Lung (tissue), 12 donors: Measurements from ENCODE around the gene MS4A1. TPM values are rescaled to one million over a fixed set of nuclear protein-coding genes. Genes with fewer than 3 reads are reported as not detected.
"Not testable (repeated sequence)": the region's sequence is repeated elsewhere in the genome, so short reads cannot be mapped to it uniquely, and the experiment has no call there.

Experiments used
- ATAC-seq: fragments of 200-7000 bp; cut with Tn5 transposase; one replicate; pipeline ENCODE4 v1.9.1; 2020; ENCODE audit warnings: moderate number of reproducible peaks; ENCODE audit not compliant: insufficient read depth, low FRiP score
- DNase-seq, 3 donors: peaks; one replicate each; pipeline ENCODE4 v3.0.0-alpha.2; 2013 to 2017
- H3K27ac ChIP-seq, 2 donors: one replicate each; pipeline ENCODE4 v1.5.1; 2013; ENCODE audit warnings: mild to moderate bottlenecking in 2 of 2, moderate library complexity in 2 of 2, control low read depth in 1 of 2, inconsistent platforms in 1 of 2, low read depth in 1 of 2, low read length in 1 of 2
- H3K27me3 ChIP-seq, 3 donors: one replicate each; pipeline ENCODE4 v1.5.1; 2013; ENCODE audit warnings: low read length in 2 of 3; ENCODE audit not compliant: control insufficient read depth in 3 of 3, insufficient read depth in 3 of 3
- H3K36me3 ChIP-seq, 4 donors: one replicate each; pipeline ENCODE4 v1.5.1; 2013; ENCODE audit warnings: low read length in 4 of 4, mild to moderate bottlenecking in 1 of 4, moderate library complexity in 1 of 4; ENCODE audit not compliant: control insufficient read depth in 4 of 4, insufficient read depth in 4 of 4
- H3K4me1 ChIP-seq, 5 donors: one replicate each; pipeline ENCODE4 v1.5.1; 2013; ENCODE audit warnings: low read length in 5 of 5, mild to moderate bottlenecking in 2 of 5, moderate library complexity in 1 of 5; ENCODE audit not compliant: control insufficient read depth in 5 of 5, insufficient read depth in 5 of 5
- H3K4me3 ChIP-seq: one replicate; pipeline ENCODE4 v1.5.1; 2013; ENCODE audit warnings: mild to moderate bottlenecking, control low read depth, moderate library complexity
- H3K9ac ChIP-seq, 2 donors: one replicate each; pipeline ENCODE4 v1.5.1; 2013; ENCODE audit warnings: low read length in 2 of 2, control low read depth in 1 of 2; ENCODE audit not compliant: insufficient read depth in 1 of 2
- H3K9me3 ChIP-seq, 4 donors: one replicate each; pipeline ENCODE4 v1.5.1; 2013; ENCODE audit warnings: low read length in 3 of 4, mild to moderate bottlenecking in 1 of 4, moderate library complexity in 1 of 4; ENCODE audit not compliant: control insufficient read depth in 4 of 4, insufficient read depth in 3 of 4
- WGBS, 2 donors: extraction: QIAGEN DNeasy Blood & Tissue Kit; methylation state at CpG; one replicate each; pipeline ENCODE4 v1.1.7; 2013; 5-methylcytosine and 5-hydroxymethylcytosine counted together
- polyA plus RNA-seq, 2 donors: library from polyadenylated mRNA; stranded (reverse); fragments of 200-250 nt; gene quantifications; one replicate each; pipeline ENCODE4 v1.2.1, GENCODE V29; 2013
- total RNA-seq, 2 donors: library from RNA; depleted of rRNA in 1 of 2; stranded (reverse); fragments of >200 nt in 1 of 2; gene quantifications; one replicate each; pipeline ENCODE4 v1.2.1, GENCODE V29; 2014 to 2021
- TF ChIP-seq, protein P1 (sequence below): IDR thresholded peaks from 2 replicates; pipeline ENCODE4 v1.5.1; 2012; ENCODE audit warnings: mild to moderate bottlenecking; ENCODE audit errors: control extremely low read depth, extremely low read depth
- donor health status: control.
- donor health status: control.
- donor health status: Bipolar disorder and iron deficiency.
- donor health status: healthy.
- donor health status: DM: yes; HTN: yes; CAD: no.

The MS4A1 gene
- total and polyA plus RNA-seq, 4 donors, result 0.37 to 16.6 (median 3.0) TPM

DNA sequence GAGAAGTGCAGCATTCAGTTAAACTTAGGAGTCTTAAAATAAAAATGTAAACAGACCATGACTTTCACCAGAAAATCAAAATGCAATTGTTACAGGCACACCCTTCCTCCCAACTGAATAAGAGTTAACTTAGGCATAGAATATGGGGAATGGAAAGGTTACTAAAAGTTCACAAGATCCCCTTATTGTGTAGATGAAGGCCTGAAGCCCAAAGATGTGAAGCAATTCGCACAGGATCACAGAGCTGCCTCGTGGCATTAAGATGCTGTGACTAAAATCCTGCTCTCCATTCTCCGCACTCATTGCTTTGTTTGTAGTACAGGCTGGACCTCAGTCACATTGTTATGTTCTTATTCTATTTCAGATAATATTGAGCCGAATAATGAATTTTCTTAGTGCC, 22.2 kb upstream of the MS4A1 start:
- H3K36me3 ChIP-seq, result no peaks in the 10 kb centered on the region
- DNase-seq, result no peak
- no peaks in the 10 kb centered on the region for H3K27me3 ChIP-seq
- no peak overlapping the region for H3K4me3 ChIP-seq
- no peak overlapping the region for H3K9ac ChIP-seq
- H3K4me1 ChIP-seq, result no peaks in the 10 kb centered on the region
- H3K9me3 ChIP-seq, result no peaks in the 10 kb centered on the region
- TF ChIP-seq, protein P1, sequence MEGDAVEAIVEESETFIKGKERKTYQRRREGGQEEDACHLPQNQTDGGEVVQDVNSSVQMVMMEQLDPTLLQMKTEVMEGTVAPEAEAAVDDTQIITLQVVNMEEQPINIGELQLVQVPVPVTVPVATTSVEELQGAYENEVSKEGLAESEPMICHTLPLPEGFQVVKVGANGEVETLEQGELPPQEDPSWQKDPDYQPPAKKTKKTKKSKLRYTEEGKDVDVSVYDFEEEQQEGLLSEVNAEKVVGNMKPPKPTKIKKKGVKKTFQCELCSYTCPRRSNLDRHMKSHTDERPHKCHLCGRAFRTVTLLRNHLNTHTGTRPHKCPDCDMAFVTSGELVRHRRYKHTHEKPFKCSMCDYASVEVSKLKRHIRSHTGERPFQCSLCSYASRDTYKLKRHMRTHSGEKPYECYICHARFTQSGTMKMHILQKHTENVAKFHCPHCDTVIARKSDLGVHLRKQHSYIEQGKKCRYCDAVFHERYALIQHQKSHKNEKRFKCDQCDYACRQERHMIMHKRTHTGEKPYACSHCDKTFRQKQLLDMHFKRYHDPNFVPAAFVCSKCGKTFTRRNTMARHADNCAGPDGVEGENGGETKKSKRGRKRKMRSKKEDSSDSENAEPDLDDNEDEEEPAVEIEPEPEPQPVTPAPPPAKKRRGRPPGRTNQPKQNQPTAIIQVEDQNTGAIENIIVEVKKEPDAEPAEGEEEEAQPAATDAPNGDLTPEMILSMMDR, result no peak
- H3K27ac ChIP-seq, result no peak overlapping the region
- WGBS, 2 donors, result 81 to 83% methylated on average over 4 of the region's 4 CpGs
- no peak for ATAC-seq

DNA sequence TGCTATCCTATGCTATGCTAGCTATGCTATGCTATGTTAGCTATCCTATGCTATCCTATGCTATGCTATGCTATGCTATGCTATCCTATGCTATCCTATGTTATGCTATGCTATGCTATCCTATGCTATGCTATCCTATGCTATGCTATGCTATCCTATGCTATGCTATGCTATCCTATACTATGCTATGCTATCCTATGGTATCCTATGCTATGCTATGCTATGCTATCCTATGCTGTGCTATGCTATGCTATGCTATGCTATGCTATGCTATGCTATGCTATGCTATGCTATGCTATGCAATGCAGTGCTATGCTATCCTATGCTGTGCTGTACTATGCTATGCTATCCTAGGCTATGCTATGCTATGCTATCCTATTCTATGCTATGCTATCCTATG, 8.6 kb upstream of the MS4A1 start:
- TF ChIP-seq, protein P1, result no peak
- Histone ChIP-seq H3K4me1 (no peaks in the 10 kb centered on the region), H3K27me3 (no peaks in the 10 kb centered on the region), H3K9me3 (no peaks in the 10 kb centered on the region), H3K27ac (no peak overlapping the region), H3K36me3 (no peaks in the 10 kb centered on the region), H3K4me3 (no peak overlapping the region), H3K9ac (no peak overlapping the region)
- DNase-seq, result no peak
- ATAC-seq, result no peak

DNA sequence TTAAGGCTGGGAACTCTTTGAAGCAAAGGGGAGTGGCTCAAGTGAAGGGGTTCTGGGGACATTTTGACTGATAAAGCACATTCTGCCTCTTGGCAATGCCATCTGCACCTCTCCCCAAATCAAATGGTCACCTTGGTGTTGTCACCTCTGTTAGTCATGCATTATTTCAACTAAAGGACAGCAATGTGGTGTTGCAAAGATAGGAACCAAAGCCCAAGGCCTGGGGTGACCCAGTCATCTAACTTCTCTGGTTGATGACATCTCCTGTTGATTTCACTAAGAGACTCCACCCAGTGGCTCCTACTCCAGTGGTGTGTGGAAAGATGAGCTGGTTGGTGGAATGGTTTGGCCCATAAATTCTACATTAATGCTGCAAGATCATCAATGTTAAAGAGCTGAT, 7.8 kb upstream of the MS4A1 start:
- Histone ChIP-seq H3K27me3 (no peaks in the 10 kb centered on the region), H3K9ac (no peak overlapping the region), H3K36me3 (no peaks in the 10 kb centered on the region), H3K27ac (no peak overlapping the region), H3K4me1 (no peaks in the 10 kb centered on the region), H3K4me3 (no peak overlapping the region), H3K9me3 (no peaks in the 10 kb centered on the region)
- ATAC-seq (no peak), DNase-seq (no peak)
- TF ChIP-seq, protein P1, result no peak

DNA sequence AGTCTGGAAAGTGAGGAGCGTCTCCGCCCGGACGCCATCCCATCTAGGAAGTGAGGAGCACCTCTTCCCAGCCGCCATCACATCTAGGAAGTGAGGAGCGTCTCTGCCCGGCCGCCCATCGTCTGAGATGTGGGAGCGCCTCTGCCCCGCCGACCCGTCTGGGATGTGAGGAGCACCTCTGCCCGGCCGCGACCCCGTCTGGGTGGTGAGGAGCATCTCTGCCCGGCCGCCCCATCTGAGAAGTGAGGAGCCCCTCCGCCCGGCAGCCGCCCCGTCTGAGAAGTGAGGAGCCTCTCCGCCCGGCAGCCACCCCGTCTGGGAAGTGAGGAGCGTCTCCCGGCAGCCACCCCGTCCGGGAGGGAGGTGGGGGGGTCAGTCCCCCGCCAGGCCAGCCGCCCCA, 4.5 kb upstream of the MS4A1 start:
- H3K4me1 ChIP-seq, H3K9ac ChIP-seq, ATAC-seq, H3K4me3 ChIP-seq, H3K36me3 ChIP-seq, H3K27ac ChIP-seq, H3K9me3 ChIP-seq, DNase-seq, H3K27me3 ChIP-seq: not testable (repeated sequence)
- 95 to 96% methylated on average over 13 to 31 of the region's 32 CpGs for WGBS, 2 donors
